NOMO-1 treated with dmso at 0.1 percent for 144 hours (cell line): ENCODE results near the gene GAMT.

Experiments
- DNase-seq: peaks from one replicate; lab custom pipeline; 2025; ENCODE audit not compliant: unreplicated experiment; lab: John Stamatoyannopoulos, UW

GAMT gene

DNA sequence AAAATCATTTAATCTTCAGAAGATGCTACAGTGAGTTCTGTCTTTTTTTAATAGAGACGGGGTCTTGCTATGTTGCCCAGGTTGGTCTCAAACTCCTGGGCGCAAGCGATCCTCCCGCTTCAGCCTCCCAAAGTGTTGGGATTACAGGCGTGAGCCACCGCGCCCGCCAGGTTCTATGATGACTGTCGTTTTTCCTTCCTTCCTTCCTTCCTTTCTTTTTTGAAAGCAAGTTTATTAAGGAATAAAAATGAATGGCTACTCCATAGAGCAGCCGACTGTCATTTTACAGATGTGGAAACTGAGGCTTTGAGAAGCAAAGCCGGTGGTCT is 511 bp upstream of the GAMT start:
- DNase-seq = no peak

DNA sequence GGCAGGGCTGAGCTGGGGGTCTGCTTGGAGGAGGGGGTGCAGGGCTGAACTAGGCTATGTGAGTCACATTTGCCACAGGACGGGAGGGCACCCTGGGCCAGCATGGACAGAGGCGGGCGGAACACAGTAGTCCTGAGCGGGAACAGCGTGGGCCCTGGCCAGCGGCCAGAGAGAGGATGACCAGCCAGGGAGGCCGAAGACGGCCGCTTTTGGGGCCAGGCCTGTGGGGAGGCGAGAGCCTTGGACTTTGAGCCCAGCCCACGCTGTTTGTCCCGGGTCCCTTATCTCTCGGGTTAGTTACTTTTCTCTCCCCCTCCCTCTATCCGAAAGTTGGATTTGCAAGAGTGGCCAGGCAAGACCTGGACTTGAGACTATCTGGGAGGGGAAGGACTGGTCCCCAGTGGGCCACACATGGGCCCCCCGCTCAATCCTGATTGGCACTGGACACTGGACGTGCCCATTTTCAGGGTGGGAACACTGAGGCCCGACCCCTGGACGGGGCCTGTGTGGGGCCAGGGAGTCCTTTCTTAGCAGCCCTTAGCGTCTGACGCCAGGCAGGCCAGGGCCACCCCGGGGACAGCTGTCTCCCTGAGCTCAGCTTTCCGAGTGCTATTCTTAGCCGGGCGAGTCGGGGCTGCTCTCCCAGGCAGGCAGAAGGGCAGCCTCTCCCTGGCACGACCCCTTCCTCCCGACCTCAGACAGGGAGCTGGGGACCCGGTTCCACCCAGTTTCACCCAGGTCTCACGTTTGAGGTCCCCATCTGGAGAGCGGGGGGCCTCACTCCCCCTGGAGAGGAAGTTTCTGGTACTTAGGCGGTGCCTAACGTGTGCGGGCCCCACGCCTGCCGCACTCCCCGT is 833 bp downstream of the GAMT start:
- DNase-seq = peak; percentile 12

DNA sequence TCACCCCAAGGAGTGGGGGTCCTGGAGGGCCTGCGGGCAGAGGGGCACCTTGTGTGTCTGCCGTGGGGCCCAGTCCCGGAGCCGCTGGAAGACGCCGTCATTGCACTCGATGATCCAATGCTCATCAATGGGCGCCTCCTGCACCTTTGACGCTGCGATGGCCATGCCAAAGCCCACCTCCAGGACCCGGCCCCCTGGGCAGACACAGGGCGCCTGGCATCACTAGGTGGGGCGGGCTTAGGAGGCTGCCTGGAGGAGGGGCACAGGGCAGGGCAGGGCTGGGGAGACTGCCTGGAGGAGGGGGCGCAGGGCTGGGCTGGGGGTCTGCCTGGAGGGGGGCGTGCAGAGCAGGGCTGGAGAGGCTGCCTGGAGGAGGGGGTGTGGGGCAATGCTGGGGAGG is 1.6 kb downstream of the GAMT start:
- no peak for DNase-seq

DNA sequence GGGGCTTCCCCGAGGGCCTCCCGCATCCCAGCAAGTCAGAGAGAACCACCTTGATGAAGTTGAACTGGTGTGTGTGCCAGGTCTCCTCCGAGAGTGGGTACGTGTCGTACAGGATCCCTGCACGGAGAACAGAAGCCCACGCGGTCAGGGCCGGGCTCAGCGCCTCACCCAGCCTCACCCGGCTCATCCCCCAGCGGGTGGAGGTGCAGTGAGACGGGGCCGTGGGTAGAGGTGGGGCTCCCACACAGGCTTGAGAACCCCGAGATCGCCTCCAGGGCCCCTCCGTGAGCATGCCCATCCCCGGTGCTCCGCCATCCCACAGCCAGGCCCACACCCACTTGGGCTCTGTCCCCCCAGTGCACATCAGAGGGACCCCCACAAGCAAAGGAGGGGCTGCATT is 2.3 kb downstream of the GAMT start:
- no peak for DNase-seq

DNA sequence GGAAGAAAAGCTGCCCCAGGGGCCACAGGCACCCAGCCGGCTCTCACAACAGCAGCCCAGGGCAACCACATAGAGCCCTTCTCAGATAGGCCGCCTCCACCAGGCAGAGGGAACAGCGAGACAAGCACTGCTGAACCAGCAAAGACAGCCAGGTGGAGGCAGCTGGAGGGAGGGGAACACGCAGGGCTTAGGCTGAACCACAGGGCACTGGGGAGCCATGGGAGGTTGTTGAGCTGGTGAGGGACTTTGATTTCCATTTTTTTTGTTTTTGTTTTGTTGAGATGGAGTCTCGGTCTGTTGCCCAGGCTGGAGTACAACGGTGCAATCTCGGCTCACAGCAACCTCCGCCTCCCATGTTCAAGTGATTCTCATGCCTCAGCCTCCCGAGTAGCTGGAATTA is 3.5 kb downstream of the GAMT start:
- no peak for DNase-seq

DNA sequence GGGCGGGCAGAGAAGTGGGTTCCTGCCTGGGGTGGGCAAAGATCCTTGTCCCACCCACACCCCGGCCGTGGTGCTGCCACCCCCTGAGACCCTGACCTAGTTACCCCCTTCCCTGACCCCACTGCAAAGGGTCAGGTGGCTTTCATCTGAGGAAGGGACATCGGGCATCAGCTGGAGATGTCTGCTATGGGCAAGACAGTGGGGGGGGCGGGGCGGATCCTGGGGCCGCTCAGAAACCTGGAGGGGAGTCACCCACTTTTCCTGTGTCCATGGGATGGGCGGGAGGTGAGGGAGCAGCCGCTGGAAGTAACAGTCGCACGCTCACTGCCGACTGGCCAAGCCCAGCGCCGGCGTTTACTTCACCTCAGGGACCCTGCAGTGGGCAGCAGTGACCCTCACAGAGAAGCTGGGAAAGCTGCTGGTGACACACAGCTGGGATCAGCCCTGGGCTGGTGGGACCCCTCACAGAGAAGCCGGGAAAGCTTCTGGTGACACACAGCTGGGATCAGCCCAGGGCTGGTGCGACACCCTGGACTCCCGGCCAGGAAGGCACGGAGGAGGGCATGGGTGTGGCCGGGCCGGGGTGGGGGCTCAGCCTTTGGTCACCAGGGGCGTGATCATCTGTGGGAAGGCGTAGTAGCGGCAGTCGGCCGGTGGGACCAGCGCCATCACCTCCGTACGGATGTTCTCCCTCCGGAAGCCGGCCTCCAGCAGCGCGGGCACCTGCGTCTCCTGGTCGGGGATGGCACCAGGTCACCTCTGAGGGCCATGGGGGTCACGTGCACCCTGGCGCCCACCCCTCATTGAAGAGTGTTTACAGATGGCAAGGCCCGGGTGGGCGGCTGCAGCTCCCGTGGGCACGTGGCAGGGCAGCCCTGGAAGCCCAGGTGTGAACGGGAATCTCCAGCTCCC is 4.3 kb downstream of the GAMT start:
- no peak for DNase-seq

DNA sequence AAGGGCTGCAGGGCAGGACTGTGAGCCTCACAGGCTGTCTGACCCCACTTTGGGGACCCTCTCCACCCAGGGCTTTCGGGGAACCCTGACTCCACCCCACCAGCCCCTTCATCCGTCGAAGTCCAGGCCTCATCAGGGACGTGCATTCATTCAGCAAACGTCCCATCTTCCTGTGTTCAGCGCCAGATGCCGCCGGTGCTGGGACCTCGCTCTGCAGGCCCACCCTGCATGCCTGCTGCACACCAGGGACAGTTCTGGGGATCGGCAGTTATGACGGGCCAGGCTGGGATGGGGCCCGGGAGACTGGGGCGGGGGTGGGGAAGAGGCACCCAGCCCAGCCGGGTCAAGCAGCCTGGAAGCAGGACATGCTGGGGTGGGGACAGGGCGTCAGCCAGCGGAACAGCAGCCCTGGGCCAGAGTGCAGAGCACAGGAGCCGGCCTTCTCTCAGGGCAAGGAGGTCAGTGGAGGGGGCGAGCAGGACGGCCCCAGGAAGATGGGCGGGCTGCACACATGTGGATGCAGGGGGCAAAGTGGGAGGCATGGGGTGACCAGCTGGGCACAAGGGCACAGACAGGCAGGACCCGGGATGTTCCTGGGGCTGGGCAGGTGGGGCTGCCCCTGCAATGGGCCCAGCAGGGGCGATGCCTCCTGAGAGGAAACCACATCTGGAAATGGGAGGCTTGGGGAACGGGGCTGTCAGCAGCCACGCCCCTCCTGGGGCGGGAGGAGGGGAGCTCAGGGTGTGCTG is 5.1 kb downstream of the GAMT start:
- no peak for DNase-seq

DNA sequence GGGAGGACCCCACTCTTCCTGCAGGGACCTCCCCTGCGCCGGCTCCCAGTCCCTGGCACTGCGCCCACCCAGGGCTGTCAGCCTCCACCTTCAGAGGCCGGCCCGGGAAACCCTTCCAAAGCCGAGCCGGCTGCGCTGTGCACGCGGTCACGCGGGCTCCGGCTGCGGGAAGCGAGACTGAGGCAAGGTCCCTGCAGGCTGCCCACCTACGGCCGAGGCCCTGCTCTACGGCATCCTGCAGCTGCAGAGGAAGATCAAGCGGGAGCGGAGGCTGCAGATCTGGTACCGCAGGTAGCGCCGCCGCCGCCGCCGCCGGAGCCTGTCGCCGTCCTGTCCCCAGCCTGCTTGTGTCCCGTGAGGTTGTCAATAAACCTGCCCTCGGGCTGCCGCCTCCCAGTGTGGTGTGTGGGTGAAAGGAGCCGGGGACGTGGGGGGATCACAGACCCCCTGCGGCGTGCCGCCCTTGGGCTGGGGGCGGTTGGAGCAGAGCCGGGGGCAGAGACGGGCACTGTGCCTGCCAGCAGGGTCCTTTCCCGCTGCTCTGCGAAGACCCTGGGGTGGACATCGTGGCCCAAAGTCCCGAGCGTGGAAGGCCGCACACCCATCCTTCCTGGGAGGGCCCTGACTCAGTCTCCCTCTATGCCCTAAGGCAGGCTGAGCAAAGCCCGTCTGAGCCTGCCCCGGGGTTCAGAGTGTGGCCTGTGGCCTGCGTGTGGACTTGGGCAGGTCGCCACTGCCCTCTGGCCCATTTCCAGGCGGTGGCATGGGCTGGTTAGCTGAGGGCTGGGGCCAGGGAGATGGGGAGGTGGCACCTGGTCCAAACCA is 5.9 kb downstream of the GAMT start:
- no peak for DNase-seq

DNA sequence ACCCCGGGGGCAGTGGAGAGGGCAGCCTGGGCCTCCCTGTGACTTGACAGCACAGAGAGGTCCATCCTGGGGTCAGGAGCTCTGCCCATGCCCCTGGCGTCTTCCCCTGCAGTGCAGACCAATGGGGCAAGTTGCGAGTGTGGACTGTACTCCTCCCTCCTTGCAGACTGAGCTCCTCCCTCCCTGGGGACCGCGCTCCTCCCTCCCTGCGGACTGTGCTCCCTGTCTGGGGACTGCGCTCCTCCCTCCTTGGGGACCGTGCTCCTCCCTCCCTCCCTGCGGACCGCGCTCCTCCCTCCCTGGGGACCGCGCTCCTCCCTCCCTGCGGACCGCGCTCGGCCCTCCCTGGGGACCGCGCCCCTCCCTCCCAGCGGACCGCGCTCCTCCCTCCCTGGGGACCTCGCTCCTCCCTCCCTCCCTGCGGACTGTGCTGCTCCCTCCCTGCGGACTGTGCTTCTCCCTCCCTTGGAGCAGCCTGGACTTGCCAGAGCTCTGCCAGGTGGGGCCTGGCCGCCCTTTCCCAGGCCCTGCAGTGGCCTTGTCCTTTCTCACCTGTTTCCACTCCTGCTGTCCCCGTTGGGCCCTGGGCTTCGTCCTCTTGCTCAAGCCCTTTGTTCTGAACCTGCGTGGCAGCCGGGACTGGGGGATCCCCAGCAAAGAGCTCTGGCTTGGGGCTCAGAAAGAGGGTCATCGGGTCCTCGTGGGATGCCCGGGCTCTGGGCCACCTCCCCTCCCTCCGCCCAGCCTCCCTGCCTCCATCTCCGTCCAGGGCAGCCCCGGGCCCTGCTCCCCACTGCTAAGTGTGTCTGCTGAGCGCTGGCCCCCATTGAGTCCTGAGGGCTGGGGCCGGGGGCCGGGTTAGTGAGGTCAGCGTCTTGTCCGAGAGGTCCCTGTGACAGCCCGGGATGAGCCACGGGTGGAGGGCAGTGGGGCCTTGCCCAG is 6.8 kb downstream of the GAMT start:
- no peak for DNase-seq

DNA sequence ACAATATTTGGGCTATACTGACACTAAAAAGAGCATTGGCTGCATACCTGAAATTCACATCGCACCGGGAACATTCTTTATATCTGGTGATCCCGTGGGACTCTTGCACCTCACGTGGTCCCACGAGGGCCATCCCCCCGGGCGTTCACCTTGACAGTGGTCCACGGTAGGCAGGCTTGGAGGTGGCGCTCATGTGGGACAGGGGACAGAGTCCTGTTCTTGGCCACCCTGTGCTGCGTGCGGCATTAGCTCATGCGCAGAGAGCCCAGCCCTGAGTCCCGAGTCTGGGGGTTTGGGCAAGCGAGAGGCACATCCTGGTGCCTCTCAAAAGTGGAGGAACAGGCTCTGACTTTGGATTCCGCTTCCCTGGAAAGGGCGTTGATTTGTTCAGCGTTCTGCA is 7.5 kb downstream of the GAMT start:
- DNase-seq = no peak

DNA sequence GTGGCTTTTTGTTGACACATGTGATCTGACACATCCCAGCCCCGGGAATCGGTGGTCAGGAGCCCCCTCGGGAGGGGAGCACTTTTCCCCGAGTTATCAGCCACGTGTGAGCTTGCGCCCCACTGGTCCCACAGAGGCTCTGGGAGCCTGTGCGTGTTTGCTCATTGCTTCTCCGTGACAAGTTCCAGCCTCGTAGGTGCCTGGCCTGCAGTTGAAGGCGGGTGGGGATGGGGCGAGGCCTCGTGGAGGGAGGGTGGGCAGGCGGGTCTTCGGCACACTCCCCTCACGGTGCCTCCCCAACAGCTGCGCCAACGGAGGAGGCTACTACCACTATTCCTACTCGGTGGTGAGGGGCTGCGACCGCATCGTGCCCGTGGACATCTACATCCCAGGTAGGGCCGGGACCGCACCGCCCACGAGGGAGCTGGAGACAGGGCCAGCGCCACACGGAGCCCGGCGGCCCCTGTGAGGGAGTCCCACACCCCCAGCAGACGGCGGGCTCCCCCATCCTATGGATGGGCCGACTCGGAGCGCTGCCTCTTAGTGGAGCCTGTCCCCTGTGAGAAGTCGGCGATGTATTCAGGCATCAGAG is 8.3 kb downstream of the GAMT start:
- DNase-seq = no peak

DNA sequence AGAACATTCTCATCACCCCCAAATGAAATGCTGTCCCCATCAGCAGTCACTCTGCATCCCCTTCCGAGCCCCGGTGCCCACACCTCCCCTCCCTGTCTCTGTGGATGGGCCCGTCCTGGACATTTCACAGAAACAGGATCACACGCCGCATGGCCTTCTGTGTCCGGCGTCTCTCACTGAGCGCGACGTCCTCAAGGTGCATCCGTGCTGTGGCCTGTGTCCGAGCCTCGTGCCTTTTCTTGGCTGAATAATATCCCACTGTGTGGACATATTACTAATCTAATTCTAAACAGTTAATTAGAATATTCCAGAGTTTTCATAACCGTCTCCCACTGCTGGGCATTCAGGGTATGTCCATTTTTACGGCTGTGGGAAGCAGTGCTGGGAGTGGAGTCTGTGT is 8.9 kb downstream of the GAMT start:
- no peak for DNase-seq

DNA sequence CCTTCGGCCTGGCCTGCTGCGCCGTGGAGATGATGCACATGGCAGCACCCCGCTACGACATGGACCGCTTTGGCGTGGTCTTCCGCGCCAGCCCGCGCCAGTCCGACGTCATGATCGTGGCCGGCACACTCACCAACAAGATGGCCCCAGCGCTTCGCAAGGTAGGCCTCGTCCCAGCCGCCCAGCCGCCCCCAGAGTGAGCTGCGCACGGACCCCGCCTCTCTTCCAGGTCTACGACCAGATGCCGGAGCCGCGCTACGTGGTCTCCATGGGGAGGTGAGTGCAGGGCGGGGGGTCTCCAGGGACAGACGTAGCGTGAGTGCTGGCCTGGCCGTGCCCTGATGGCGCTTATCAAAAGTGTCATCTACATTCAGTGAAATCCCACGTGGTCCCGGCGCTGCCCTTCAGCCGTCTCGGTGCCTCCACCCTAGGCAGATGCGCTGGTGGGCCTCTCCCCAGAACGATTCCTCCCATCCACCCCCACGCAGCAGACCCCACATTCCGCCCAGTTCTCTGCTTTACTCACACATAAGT is 10.4 kb downstream of the GAMT start:
- DNase-seq = no peak

DNA sequence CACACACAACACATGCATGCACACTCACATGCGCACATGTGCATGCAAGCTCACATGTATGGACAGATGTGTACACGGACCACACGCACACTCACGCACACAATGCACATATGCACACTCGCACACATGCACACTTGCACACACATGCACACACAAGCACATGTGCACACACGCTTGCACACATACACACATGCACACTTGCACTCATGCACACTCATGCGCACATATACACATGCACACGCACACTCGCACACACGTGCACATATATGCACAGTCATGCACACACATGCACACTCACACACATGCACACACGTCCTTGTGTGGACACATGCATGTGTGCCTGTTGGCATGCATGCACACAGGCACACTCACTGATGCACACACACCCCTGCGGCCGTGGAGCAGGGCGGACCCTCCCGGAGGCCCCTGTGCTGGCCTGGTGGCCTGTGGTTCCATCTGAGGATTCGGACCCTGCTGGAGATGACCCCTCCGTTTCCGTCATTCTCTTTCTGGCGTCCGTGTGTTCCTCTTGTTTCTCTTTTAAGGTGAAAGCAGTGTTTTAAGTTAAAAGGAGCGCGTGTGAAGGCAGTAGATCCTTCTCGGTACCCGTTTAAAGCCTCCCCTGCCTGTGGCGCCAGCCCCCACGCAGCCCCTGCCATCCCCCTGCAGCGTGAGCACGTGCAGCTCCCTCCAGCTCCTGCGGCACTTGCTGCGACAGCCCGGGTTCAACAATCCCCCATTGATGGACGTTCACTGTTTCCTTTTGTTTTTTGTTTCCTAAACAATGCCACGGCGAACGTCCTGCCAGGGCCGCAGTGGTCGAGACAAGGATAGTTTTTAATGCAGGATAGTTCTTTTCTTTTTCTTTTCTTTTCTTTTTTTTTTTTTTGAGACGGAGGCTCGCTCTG is 12.1 kb downstream of the GAMT start:
- DNase-seq = no peak

DNA sequence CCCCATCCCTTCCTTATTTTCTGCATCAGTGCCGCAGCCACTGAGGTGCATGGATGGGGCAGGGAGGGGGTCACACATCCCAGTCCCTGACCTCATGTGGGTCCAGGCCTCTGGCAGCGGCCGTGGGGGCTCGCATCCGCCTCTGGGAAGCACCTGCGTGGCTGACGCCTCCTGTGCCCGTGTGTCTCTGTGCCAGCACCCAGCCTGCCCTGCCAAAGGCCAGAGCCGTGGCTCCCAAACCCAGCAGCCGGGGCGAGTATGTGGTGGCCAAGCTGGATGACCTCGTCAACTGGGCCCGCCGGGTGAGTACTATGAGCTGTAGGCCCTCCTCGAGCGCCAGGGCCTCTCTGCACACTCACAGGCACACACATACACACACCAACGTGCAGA is 12.7 kb downstream of the GAMT start:
- no peak for DNase-seq

DNA sequence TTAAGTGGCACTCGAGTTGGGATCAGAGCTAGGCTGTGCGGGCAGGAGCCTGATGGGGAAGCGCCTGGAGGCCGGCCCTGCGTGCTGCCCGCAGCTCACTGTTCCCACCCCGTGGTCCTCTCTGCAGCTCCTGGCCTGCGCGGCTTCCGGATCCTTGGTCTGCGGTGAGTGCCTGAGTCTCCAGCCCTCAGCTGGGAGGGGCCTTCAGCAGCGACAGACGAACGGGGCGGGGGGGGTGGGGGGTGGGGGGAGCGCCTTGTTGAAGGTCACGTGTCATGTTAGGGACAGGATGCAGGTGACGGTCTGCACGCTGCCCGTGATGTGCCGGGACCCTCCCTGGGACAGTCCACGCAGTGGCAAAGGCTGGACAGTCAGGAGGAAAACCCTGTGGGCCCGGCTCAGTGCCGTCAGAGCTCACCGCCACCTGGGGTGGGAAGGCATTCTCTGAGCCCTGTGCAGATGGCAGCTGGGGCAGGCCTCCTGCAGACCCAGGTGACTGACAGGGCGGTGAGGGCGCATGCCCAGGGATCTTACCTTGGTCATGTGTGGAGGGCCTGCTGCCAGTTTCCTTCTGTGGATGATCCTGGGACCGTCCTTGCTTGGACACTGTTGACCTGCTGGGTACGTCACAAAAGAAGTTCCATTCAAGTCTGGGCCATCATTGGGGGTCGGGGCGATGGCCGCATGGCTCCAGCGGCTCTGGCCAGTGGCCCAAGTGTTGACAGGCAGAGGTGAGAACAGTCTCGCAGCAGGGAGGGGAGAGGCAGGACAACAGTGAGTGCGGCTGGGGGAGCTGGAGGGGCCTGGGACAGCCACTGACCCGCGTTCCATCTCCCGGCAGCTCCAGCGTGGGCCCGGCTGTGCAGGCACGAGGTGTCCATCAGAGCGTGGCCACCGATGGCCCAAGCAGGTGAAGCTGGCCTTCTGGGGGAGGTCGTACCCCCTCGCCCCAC is 13.4 kb downstream of the GAMT start:
- no peak for DNase-seq
